CD4-positive, alpha-beta T cell treated with Interleukin-6 at 100 ng/mL for 8 hours (primary cell): ENCODE data around the gene KCNF1.
"Not testable (repeated sequence)": the region's sequence is repeated elsewhere in the genome, so short reads cannot be mapped to it uniquely, and the experiment has no call there.

ENCODE experiments used
- DNase-seq: peaks from one replicate; pipeline ENCODE4 v3.0.0-alpha.2; 2020; ENCODE audit warnings: mixed read lengths, low spot score

KCNF1 gene

GRCh38 chr2:10939058-10939457 lies 27.3 kb downstream of the KCNF1 start:
- DNase-seq = no peak

GRCh38 chr2:10940596-10940995 lies 28.9 kb downstream of the KCNF1 start:
- no peak for DNase-seq

GRCh38 chr2:10941383-10941782 lies 29.6 kb downstream of the KCNF1 start:
- DNase-seq = no peak

DNA sequence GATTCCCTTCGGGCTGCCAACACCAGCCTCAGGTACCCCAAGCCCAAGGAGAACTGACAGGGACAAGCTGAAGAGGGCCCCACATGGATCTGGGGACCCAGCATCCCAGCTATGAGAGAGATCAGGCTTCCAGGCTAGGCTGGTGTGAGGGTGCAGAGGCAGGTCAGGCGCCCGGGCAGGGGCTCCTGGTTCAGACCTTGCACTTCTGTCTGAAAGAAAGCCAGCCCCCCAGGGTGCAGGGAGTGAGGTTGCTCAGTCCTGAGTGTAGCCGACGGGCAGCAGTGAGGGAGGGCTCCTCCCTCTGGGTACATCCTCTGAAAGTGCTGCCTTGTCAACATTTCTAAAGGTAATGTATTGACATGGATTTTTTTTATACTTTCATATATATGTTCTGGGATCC lies 33.1 kb downstream of the KCNF1 start:
- no peak for DNase-seq

DNA sequence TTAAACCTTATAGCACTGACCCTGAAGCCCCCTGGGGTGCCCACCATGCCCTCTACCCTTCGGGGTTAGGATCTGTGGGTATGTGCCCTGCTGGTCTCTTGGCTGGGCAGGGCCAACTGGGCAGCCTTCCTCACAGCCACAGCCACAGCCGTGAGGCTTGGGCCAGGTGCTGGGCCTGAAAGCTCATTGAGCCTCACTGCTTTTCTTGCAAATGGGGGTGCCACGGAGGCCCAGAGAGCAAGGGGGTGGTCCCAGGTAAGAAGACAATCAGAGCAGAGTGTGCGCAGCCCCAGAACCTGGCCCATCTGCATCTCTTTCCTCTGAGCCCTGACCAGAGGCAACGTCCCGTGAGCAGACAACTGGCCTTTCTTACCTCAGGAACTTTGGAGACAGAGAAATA lies 34.7 kb downstream of the KCNF1 start:
- DNase-seq = no peak

GRCh38 chr2:10947005-10947440 lies 35.3 kb downstream of the KCNF1 start:
- DNase-seq = no peak

DNA sequence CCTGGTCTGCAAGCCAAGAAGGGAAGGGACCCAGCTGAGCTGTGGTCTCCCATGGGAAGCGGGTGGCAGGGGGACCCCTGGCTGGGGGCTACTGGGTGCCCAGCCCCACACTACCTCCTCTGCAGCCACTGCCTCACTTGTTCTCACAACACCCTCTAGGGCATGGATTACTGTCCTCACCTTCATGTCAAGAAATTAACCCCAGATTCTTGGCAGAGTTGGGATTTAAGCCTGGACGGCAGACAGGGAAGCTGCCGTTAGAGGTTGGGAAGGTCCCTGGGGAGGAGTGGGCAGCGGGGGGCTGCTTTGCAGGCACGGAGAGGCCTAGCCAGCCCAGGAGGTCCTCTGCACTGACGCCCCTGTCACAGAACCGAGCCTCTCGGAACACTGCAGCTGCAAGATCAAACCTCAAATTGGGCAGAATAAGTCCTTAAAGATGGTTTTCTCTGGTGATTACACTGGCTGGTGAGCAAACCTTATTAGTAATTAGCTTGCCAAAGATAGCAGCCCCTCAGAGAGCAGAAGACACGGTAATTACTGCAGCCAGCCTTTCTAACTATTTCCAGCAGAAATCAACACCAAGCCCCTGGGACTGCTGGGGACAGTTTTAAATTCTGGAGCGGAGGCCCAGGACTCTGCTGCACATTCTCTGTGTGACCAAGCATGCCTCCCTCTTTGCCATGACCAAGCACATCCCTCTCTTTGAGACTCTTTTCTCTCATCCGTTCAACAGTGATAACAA lies 35.9 kb downstream of the KCNF1 start:
- DNase-seq = no peak

GRCh38 chr2:10948188-10948564 lies 36.4 kb downstream of the KCNF1 start:
- DNase-seq = no peak

GRCh38 chr2:10948606-10949230 lies 37.0 kb downstream of the KCNF1 start:
- DNase-seq = no peak

GRCh38 chr2:10949835-10950234 lies 38.1 kb downstream of the KCNF1 start:
- DNase-seq = no peak

DNA sequence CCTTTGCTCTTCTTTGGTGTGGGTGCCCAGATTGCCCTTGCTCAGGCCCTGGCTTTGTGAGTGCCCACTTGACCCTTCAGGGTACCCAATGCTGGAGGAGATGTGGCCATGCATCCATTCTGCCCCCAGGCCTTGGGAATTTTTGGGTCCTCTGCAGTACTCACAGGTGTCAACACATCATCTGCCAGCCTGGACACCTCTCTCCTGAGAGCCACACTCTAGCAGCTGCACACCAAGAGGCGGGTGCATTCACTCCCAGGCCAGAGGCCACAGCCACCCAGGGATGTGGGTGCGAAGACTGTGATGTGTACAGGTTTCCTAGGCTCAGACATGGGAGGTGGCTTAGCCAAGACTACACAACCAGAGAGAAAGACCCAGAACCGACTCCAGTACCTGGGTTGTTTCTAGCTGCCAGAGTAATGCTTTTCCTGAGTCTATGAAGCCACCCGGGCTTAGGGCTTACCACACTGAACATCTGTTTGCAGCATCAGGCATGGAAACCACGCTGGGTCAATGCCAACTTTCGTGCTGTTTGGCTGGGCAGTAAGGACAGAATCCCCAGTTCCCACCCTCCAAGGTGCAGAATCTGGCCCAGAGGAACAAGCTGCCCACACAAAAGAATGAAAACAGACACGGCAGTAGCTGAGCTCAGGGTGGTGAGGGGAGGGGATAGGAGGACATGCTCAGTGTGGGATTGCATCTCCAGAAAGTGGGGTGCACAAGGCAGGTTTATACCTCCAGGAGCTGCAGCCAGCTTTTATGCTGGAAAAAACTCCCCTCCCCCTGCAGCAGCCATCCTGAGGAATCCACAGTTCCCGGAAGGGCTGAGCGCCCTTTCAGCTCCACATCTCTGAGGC lies 40.1 kb downstream of the KCNF1 start:
- DNase-seq = no peak

- DNase-seq = no peak
Observed at GRCh38 chr2:10954416-10954815, 42.7 kb downstream of the KCNF1 start.

DNA sequence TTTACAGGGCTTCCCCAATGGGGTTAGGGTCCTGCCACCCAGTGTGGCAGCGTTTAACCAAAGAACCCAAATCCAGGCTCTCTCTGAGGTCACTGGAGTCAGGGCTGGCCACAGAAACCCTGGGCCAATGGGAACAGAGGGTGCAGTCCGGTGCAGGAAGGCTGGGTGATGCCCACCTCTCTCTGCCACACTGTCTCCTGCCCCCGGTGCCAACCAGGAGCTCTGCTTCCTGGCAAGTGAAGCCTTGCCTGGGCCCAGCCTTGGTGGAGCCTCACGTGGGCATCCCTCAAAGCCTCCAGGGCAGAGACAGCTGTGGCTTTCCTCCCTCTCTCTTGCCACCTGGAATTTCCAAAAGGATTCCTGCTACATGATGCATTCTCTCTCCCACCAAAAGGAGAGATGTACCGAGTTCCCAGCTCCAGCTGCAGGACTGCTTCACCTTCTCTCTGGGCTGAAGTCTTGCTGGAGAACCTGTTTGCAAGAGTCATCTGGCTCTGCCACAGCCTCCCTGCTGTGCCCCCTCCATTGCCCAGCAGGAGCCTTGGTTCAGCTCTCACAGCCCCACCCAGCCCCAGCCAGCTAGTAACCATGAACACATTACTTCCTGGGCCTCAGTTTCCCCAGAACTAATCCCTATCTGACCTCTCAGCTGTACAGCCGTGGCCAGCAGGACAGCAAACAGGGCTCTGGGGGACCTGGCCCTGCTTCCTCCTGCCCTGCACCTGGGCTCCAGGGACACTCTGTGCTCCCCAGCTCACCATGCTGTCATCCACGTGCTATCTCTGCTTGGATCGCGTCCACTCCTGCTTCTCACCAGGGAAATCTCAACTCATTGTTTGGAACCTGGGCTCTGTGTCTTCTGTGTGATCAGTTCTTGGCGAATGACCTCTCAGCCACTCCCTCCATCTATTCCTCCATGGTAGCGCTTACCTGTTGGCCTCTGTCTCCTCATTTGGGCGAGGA lies 43.4 kb downstream of the KCNF1 start:
- DNase-seq = no peak

DNA sequence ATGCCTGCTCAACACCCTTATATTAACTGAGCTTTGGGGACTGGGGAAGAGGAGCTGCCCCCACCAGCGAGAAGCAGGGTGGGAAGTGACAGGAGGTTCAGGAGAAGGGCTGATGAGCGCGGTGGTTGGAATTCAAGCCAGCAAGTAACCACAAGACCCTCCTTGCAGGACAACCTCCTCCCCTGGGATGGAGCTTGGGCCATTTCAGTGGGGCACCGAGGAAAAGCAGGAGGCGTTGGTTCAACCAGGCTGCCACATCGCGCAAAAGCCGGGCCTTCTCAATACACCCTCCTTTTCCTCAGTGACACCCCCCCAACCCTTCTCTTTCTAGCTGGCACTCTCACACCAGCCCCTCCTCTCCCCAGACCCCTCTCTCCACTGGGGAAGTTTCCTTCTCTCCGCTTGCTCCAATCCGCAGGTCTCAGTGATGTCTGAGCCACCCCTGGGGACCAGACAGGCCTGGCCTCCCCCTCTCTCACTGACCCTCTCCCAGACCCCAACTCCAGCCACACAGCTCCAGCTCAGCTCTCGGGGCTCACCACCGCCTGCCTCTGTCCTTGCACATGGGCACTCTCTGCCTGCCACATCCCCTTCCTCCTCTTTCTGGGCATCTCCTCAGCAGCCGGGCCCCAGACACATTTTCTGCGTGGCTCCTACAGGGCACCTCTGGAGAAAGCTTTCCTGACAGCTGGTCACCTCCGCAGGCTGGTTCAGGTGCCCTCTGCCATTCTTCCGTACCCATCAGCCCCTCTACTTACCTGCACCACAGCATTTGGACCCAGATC lies 44.5 kb downstream of the KCNF1 start:
- no peak for DNase-seq

GRCh38 chr2:10957391-10957790 lies 45.7 kb downstream of the KCNF1 start:
- DNase-seq = no peak

GRCh38 chr2:10958452-10958851 lies 46.7 kb downstream of the KCNF1 start:
- DNase-seq = not testable (repeated sequence)

DNA sequence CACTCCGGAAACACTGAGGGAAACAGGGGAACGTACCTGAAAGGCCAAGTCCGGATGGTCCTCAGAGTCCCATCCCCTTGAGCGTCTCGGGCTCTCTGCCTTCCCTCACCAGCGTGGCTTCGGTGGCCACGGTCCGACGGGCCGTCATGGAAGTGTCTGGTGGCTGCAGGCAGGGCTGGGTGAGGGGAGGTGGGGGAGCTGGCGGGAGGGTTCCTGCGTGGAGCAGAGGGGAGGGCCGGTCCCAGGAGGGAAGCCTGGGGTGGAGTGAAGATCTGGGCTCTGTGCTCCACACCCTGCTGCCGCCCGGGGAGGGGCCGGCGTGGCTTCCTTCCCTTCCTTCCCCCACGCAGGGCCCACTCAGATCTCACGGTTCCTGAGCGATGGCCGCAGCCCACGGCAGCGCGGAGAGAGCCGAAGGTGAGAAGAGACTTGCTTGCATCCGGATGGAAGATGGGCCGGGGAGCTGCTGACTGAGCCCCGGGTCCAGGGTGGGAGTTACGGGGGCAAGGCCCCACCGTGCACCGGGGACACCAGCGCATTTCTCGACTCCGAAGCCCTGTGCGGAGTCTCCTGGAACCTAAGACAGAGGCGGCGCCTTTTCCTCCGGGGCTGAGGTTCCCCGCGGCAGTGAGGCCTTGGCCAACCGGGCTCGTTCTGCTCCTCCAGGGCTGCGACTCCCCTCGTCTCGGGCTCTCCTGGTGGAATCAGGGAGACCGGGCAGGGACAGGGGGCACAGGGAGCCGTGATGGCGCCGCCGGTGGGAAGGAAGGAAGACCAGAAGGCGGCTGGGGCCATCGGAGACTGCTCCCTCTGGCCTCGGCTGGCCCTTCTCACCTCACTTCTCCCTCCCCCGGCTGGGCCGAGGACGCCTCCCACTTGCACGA lies 49.1 kb downstream of the KCNF1 start:
- DNase-seq = no peak

DNA sequence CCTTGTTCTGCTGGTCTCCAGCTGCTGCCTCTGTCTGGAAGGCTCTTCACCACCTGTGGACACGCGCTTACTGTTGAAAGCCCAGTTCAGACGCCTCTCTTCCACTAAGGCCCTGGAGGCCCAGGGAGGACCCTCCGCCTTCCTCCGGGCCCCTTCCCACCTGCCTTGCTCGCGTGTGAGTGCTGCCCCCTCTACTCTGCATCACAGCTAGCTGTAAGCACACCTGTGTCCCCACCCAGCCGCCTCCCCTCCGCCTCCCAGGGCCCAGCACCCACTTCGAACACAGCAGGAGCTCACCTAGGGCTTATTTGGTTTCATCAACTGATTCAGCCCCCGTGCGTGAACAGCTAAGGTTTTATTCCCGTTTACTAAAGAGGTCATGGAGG lies 49.7 kb downstream of the KCNF1 start:
- DNase-seq = no peak

DNA sequence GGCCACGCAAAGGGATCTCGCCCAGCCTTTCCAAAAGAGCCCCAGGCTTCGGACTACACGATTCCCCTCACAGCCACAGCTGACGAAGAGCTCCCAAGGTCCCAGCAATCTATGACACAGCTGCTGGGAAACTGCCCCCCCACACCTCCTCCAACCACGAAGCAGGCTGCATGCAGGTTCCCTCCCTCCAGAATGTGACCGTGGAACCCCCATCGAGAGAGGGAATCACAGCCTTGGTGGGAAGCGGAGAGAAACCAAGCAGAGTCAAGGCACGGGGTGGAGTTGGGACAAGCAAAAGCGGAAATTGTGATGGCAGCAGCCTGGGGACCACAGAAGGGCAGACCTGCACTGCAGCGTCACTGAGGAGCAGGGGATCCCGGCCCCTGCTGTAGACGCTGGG lies 50.3 kb downstream of the KCNF1 start:
- no peak for DNase-seq

DNA sequence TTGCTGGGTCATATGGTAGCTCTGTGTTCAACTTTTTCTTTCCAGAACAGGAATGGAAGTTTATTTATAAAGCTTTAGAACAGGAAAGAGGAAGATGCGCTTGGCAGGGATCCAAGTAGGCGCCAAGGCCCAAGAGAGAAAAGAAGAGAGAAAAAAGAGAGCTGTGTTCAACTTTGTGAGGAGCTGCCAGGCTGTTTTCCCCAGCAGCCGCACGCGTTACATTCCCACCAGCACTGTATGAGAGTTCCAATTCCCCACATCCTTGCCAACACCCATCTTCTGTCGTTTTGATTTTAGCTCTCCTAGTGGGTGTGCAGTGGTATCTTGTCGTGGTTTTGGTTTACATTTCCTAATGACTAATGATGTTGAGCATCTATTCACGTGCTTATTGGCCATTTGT lies 51.4 kb downstream of the KCNF1 start:
- no peak for DNase-seq
